Measurements from ENCODE around the gene HAPLN2.

- no peak for TF ChIP-seq CTCF (IDR thresholded peaks at IDR 0.05; ENCODE audit: poor library complexity)
- TF ChIP-seq EZH2phosphoT487 (IDR thresholded peaks at IDR 0.05; ENCODE audit: low read depth, severe bottlenecking, unreplicated experiment) = no peak
Observed at GRCh38 chr1:156673387-156674121, 54.3 kb downstream of the HAPLN2 start.

Data from hepatocyte (in vitro differentiated cells).